Measurements from ENCODE around the gene MMP23B. TPM values are rescaled to one million over a fixed set of nuclear protein-coding genes. Genes with fewer than 3 reads are reported as not detected.

MMP23B gene
- total RNA-seq, 2 donors from 2014 or later, result 1.5 TPM

DNA sequence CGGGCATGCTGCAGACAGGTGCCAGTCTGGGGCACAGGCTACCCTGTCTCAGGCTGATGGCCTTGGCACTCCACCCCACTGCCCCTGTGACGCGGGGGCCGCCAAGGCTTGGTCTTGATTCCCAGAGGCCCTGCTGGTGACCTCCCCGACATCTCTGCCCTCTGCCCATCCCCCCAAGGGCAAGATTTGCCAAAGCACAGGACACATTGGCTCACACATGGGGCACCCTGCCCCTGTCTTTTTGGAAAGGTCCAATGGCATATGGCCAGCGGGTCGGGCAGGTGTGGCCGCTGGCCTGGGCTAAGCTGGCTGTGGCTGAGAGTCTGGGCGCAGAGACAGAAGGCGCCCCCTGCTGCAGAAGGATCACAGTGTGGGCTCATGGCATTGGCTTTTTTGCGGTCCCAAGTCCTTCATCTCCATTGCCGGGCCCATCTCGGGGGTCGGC, 12.0 kb upstream of the MMP23B start:
- no peaks in the 10 kb centered on the region for H3K9me3 Mint-ChIP-seq
- no peak overlapping the region for H3K4me3 Mint-ChIP-seq
- H3K27ac Mint-ChIP-seq, result no peak overlapping the region
- H3K27me3 Mint-ChIP-seq (ENCODE audit: low read depth), result no peaks in the 10 kb centered on the region
- peaks cover 2% of the 10 kb centered on the region for H3K4me1 Mint-ChIP-seq (ENCODE audit: low read depth)
- ATAC-seq (replicated peaks in 1 of 2), result no peak
- DNase-seq, result no peak
- H3K36me3 Mint-ChIP-seq (ENCODE audit: insufficient read depth in 2 of 2), result no peaks in the 10 kb centered on the region

DNA sequence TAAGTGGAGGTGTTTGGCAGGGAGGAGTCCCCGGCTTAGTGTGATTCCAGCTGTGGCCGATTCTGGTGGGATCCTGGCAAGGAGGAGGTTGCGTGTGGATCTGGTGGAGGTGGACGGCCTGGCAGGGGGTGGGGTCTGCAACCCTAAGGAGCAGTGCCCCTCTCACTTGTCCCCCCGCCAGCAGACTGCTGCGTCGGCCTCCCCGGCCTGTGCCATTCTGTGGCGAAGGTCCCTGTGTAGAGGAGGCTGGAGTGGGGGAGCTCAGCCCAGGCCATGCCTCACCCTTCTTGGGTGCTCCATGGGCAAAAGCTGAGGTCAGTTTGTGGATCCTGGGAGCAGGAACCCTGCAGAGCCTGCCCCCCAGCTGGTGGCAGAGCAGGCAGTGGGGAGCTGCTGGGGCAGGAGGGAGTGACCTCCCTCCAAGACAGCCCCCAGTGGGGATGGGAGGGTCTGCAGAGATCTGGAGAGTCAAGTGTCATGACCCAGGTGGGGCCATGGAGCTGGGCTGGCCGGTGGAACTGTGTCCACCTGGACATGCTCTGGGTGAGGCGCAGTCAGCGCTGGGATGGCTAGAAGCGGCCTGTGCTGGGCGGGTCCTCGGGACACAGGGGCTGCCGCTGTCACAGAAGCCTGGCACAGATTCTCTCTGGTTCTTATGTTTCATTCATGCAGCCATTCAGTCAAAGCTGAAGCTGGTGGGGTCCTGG, 11.4 kb upstream of the MMP23B start:
- Mint-ChIP-seq H3K9me3 (no peaks in the 10 kb centered on the region), H3K4me1 (ENCODE audit: low read depth) (no peaks in the 10 kb centered on the region), H3K36me3 (ENCODE audit: insufficient read depth in 2 of 2) (no peaks in the 10 kb centered on the region), H3K4me3 (no peak overlapping the region), H3K27me3 (ENCODE audit: low read depth) (no peaks in the 10 kb centered on the region), H3K27ac (no peak overlapping the region)
- ATAC-seq (replicated peaks in 1 of 2) (no peak), DNase-seq (no peak)

DNA sequence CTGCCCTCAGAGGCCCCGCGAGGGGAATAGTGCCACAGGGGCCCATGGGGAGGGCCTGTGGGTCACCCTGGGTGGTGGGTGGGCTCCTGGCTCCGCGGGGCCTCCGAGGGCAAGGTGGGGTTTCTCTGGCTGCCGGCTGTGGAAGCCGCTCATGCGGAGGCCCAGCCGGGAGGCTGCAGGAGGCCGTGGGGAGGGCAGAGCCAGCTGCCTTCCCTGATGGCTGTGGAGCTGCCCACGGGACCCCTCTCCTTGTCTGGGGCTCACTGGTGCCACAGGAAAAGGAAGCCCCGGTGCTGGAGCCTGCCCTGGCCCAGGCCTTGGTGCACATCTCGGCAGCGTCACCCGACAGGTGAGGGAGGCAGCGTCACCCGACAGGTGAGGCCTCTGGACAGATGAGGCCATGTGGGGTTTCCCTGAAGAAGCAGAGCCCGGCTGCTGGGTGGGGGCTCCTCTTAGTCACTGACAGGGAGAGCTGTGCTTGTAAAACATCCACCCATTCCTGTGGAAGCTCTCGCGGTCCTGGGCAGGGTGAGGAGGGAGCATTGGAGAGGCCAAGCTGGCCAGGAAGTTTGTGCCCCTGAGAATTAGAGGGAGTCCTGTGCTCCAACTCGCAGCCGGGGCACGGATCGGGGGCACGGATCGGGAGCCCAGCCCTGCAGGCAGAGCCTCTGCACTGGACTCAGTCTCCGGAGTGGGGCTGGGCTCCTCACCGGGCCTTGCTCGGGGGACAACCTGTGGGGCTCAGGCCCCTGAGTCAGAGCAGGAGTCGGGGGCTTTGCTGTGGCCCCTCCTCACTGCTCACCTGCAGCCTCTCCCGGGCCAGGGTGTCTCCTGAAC, 10.6 kb upstream of the MMP23B start:
- no peaks in the 10 kb centered on the region for H3K4me1 Mint-ChIP-seq (ENCODE audit: low read depth)
- H3K27me3 Mint-ChIP-seq (ENCODE audit: low read depth), result no peaks in the 10 kb centered on the region
- H3K4me3 Mint-ChIP-seq, result no peak overlapping the region
- DNase-seq (no peak), ATAC-seq (replicated peaks in 1 of 2) (no peak)
- no peaks in the 10 kb centered on the region for H3K36me3 Mint-ChIP-seq (ENCODE audit: insufficient read depth in 2 of 2)
- no peaks in the 10 kb centered on the region for H3K9me3 Mint-ChIP-seq
- H3K27ac Mint-ChIP-seq, result no peak overlapping the region

DNA sequence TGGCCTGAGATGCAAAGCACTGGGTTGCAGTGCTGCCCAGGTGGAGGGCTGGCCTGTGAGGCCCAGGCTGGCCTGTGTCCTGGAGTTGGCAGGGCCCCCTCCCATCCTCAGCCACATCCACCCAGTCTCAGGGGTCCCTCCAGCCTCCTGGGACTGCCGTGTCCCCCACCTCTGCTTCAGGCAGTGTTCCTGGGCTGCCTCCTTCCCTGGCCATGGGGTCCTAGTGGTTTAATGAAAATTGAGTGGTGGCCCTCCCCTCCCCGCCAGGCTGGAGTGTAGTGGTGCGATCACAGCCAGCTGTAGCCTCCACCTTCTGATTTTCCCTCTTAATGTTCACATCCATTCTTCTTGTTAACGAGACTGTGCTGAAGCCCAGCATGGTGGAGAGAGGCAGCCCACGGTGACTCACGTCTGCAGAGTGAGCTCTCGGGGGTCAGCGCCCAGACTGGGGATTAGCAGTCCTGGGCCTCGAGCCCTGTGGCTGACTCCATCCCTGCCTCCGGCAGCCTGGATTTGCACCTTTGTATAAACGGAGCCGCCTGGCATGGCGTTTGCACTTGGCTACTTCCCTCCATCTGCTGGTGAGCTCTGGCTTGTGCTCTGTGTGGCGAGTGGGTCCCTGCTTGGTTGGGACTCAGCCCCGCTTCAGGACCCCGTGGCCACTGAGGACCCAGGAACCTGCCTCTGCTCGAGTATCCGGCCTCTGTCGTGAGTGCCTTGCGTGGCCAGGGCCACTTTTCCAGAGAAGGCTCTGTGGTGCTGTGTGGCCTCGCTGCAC, 9.8 kb upstream of the MMP23B start:
- Mint-ChIP-seq H3K27ac (no peak overlapping the region), H3K36me3 (ENCODE audit: insufficient read depth in 2 of 2) (no peaks in the 10 kb centered on the region), H3K27me3 (ENCODE audit: low read depth) (no peaks in the 10 kb centered on the region), H3K9me3 (no peaks in the 10 kb centered on the region), H3K4me1 (ENCODE audit: low read depth) (no peaks in the 10 kb centered on the region), H3K4me3 (no peak overlapping the region)
- ATAC-seq (replicated peaks in 1 of 2), result no peak
- no peak for DNase-seq

DNA sequence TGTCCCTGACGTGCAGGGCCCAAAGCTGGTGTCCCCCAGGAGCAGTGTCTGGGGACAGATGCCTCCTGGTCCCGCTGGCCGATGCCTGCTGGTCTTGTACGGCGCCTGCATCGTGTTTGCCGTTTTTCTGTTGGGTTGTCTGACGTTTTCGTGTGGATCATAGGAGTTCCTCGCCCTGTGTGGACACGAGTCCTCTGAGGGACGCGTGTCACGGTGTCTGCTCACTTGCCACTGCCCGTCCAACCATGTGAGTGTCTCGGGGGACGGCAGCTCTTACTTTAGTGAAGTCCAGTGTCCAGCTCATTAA, 9.2 kb upstream of the MMP23B start:
- Mint-ChIP-seq H3K27me3 (ENCODE audit: low read depth) (no peaks in the 10 kb centered on the region), H3K27ac (no peak overlapping the region), H3K4me1 (ENCODE audit: low read depth) (no peaks in the 10 kb centered on the region), H3K4me3 (no peak overlapping the region), H3K36me3 (ENCODE audit: insufficient read depth in 2 of 2) (no peaks in the 10 kb centered on the region), H3K9me3 (no peaks in the 10 kb centered on the region)
- DNase-seq (no peak), ATAC-seq (replicated peaks in 1 of 2) (no peak)

DNA sequence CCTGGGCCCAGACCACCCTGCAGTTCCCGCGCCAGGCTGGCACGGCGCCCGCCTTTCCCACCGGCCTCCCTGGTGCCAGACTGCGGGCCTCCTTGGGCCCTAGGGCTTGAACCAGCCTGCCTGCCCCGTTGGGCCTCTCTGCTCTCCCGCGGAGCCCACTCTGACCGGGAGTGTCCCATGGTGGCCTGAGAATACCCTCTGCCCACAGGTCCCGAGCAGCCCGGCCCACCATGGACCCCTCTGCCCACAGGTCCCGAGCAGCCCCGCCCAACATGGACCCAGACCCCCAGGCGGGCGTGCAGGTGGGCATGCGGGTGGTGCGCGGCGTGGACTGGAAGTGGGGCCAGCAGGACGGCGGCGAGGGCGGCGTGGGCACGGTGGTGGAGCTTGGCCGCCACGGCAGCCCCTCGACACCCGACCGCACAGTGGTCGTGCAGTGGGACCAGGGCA, 8.8 kb upstream of the MMP23B start:
- no peak overlapping the region for H3K4me3 Mint-ChIP-seq
- ATAC-seq (replicated peaks in 1 of 2) (no peak), DNase-seq (no peak)
- H3K27me3 Mint-ChIP-seq (ENCODE audit: low read depth), result no peaks in the 10 kb centered on the region
- no peaks in the 10 kb centered on the region for H3K36me3 Mint-ChIP-seq (ENCODE audit: insufficient read depth in 2 of 2)
- H3K27ac Mint-ChIP-seq, result no peak overlapping the region
- no peaks in the 10 kb centered on the region for H3K9me3 Mint-ChIP-seq
- no peaks in the 10 kb centered on the region for H3K4me1 Mint-ChIP-seq (ENCODE audit: low read depth)

DNA sequence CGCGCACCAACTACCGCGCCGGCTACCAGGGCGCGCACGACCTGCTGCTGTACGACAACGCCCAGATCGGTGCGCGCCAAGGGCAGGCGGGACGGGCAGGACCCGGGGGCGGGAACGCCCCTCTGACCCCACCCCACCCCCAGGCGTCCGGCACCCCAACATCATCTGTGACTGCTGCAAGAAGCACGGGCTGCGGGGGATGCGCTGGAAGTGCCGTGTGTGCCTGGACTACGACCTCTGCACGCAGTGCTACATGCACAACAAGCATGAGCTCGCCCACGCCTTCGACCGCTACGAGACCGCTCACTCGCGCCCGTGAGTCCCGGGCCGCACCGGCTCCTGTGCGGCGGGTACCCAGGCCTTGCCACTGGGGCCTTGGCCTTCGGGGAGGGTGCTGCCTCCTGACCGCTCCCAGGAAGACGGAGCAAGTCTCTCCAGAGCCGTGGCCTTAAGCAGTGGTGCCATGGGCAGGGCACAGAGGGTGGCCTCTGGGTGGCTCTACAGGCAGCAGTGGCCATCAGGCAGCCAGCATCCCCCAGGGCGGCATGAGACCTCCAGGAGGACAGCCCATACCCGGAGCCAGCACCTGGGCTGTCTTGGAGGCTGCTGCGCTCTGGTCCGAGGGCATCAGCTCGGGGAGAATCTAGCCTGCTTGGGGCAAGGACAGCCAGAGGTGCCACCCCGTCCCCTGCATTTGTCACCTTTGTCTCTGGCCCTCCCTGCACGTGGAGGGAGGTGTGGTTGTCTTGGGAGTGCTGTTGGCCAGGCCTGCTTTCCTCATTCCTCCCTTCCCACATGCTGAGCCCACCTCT, 8.1 kb upstream of the MMP23B start:
- DNase-seq (no peak), ATAC-seq (replicated peaks in 1 of 2) (no peak)
- H3K4me3 Mint-ChIP-seq, result no peak overlapping the region
- H3K27ac Mint-ChIP-seq, result no peak overlapping the region
- no peaks in the 10 kb centered on the region for H3K9me3 Mint-ChIP-seq
- H3K4me1 Mint-ChIP-seq (ENCODE audit: low read depth), result no peaks in the 10 kb centered on the region
- H3K27me3 Mint-ChIP-seq (ENCODE audit: low read depth), result no peaks in the 10 kb centered on the region
- no peaks in the 10 kb centered on the region for H3K36me3 Mint-ChIP-seq (ENCODE audit: insufficient read depth in 2 of 2)

DNA sequence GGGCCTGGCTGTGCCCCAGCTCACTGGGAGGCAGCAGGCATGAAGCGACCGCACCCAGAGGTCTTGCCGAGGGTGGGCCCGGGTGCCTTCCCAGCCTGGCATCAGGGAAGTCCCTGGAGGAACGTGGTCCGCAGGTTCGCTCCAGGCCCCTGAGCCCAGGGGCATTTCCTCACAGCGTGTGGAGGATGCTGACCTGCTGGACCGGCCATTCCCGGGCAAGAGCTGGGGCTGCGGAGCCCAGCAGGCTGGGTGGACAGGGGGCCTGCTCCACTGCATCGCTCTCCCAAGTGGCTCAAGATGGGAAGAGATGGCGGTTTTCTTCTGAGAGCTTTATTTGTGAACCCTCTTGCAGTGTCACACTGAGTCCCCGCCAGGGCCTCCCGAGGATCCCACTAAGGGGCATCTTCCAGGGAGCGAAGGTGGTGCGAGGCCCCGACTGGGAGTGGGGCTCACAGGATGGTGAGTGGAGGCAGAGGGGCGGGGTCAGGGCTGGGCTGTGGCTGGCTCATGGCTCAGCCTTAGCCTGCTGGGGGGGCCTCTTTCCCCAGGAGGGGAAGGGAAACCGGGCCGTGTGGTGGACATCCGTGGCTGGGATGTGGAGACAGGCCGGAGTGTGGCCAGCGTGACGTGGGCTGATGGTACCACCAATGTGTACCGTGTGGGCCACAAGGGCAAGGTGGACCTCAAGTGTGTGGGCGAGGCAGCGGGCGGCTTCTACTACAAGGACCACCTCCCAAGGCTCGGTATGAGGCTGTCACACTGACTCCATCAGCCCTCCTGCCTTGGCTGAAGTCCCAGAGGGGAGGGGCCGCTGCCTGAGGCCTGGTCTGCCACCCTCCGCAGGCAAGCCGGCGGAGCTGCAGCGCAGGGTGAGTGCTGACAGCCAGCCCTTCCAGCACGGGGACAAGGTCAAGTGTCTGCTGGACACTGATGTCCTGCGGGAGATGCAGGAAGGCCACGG, 7.2 kb upstream of the MMP23B start:
- DNase-seq, result no peak
- Mint-ChIP-seq H3K4me3 (no peak overlapping the region), H3K27ac (no peak overlapping the region), H3K9me3 (no peaks in the 10 kb centered on the region), H3K27me3 (ENCODE audit: low read depth) (no peaks in the 10 kb centered on the region), H3K4me1 (ENCODE audit: low read depth) (no peaks in the 10 kb centered on the region), H3K36me3 (ENCODE audit: insufficient read depth in 2 of 2) (no peaks in the 10 kb centered on the region)
- no peak for ATAC-seq (replicated peaks in 1 of 2)

DNA sequence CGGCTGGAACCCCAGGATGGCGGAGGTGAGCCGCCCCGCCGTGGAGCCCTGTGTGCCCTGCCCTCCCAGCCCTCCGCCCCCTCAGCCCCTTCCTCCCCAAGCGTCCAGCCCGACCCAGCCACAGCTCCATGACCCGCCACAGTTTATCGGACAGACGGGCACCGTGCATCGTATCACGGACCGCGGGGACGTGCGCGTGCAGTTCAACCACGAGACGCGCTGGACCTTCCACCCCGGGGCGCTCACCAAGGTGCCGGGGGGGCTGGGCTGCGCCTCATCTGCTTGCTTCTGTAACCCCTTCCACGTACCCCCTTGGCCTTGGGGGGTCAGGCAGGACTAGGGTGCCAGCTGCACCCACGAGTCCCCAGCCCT, 6.6 kb upstream of the MMP23B start:
- H3K27me3 Mint-ChIP-seq (ENCODE audit: low read depth), result no peaks in the 10 kb centered on the region
- H3K9me3 Mint-ChIP-seq, result no peaks in the 10 kb centered on the region
- no peaks in the 10 kb centered on the region for H3K4me1 Mint-ChIP-seq (ENCODE audit: low read depth)
- H3K27ac Mint-ChIP-seq, result no peak overlapping the region
- no peak overlapping the region for H3K4me3 Mint-ChIP-seq
- ATAC-seq (replicated peaks in 1 of 2), result no peak
- peaks cover 2% of the 10 kb centered on the region in 2 donors for H3K36me3 Mint-ChIP-seq (ENCODE audit: insufficient read depth in 2 of 2)
- DNase-seq, result no peak

DNA sequence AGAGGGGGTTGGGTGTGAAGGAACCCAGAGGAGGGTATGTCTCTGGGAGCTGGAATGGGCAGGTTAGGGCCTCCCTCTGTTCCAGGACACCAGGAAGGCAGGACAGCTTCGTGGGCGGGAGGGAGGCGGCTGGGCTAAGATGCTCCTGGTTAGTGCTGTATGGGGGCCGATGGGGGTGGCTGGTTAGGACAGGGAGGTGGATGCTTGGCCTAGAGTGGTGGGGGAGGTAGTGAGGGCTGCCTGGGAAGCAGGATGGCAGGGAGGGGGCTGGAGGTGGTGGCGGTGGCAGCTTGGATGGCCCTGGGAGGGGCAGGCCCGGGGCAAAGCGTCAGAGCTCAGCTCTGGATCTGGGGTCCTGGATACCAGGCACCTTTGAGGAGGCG, 6.2 kb upstream of the MMP23B start:
- no peak for DNase-seq
- Mint-ChIP-seq H3K27me3 (ENCODE audit: low read depth) (no peaks in the 10 kb centered on the region), H3K36me3 (ENCODE audit: insufficient read depth in 2 of 2) (peaks cover 2% of the 10 kb centered on the region in 2 donors), H3K4me1 (ENCODE audit: low read depth) (no peaks in the 10 kb centered on the region), H3K9me3 (no peaks in the 10 kb centered on the region), H3K27ac (no peak overlapping the region), H3K4me3 (no peak overlapping the region)
- no peak for ATAC-seq (replicated peaks in 1 of 2)

DNA sequence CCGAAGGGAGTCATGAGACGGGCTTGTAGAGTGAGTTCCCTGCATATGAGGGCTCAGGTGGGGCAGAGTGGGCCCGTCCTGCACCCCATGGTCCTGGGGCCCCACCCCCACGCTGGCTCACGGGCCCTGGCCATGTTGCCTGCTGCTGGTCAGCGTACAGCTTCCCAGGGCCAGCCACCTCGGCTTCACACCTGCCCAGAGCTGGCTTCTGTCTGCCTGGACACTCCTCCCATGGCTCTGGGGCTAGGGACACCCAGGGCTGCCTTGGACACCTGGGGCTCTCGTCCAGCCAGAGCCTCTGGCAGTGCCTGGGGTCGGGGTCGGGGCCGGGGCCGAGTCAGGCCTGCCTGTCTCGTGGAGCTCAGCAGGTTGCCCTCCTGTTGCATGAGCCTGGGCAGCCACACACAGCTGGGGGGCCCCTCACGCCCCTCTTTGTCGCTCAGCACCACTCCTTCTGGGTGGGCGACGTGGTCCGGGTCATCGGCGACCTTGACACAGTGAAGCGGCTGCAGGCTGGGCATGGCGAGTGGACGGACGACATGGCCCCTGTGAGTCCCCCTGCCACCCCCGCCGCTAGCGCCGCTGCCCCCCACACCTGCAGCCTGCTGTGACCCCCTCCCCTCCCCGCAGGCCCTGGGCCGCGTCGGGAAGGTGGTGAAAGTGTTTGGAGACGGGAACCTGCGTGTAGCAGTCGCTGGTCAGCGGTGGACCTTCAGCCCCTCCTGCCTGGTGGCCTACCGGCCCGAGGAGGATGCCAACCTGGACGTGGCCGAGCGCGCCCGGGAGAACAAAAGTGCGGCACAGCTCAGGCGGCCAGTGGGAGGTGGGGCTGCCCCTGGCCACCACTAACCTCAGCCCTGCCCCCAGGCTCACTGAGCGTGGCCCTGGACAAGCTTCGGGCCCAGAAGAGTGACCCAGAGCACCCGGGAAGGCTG, 5.5 kb upstream of the MMP23B start:
- DNase-seq (no peak), ATAC-seq (replicated peaks in 1 of 2) (no peak)
- Mint-ChIP-seq H3K4me3 (no peak overlapping the region), H3K4me1 (ENCODE audit: low read depth) (no peaks in the 10 kb centered on the region), H3K27ac (no peak overlapping the region), H3K36me3 (ENCODE audit: insufficient read depth in 2 of 2) (peaks cover 2% of the 10 kb centered on the region in 2 donors), H3K9me3 (no peaks in the 10 kb centered on the region), H3K27me3 (ENCODE audit: low read depth) (no peaks in the 10 kb centered on the region)

Data from activated T-cell treated with anti-CD3 and anti-CD28 coated beads, Interleukin-2, amount 50 U/mL, for 72 hours (primary cell).